ENCODE measurements around the gene IGFN1. TPM values are rescaled to one million over a fixed set of nuclear protein-coding genes. Genes with fewer than 3 reads are reported as not detected.

IGFN1 gene
- total RNA-seq, 1 experiment from 2014 or later, result 0.04 TPM

DNA sequence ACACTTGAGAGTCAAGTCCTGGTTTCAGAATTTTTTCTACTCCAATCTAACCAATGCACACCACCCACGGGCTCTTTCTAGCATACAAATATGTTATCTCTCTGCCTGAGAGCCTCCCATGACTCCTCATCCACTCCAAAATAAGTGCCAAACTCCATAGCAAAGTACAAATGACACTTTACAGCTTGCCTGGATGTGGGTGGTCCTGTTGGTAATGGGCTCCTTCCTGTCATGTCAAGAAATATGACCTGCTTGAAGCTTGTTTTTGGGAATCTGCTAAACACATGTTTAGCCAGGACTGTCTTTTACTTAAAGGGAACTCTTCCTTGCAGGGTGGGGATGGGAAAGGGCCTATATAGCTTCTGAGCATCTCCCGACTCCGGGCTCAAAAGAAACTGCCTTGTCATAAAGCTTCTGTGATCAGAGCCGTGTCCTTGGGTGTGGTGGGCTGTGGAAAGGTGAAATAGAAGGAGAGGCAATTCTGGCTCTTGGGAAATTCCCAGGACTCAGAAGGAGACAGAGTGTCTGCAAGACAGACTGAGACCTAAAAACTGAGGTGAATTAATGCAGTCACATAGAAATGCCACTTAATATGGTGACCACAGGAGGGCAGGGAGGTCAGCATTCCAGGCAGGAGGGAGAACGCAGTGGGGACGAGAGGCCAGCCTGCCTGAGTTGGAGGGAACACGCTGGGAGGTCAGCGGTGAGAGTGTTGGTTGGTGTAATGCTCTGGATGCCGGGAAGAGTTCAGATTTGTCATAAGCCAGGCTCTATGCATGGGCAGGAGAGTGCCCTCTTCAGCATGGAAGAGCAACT, 6.1 kb upstream of the IGFN1 start:
- Histone ChIP-seq H3K9me3 (ENCODE audit: low read length) (no peaks in the 10 kb centered on the region), H3K27ac (ENCODE audit: low read length) (no peak overlapping the region), H3K9me2 (replicated peaks; ENCODE audit: low read length) (no peaks in the 10 kb centered on the region), H3K4me2 (ENCODE audit: low read length) (no peak overlapping the region), H3K36me3 (ENCODE audit: low read depth, low read length) (no peaks in the 10 kb centered on the region), H3K9ac (ENCODE audit: low read length) (no peak overlapping the region), H3K4me3 (ENCODE audit: low read length) (no peak overlapping the region), H2AFZ (ENCODE audit: low read length) (peak overlapping the region; percentile 6), H4K20me1 (ENCODE audit: low read length) (no peaks in the 10 kb centered on the region), H3K79me2 (ENCODE audit: low read length) (no peaks in the 10 kb centered on the region), H3F3A (ENCODE audit: low read length, unreplicated experiment) (no peaks in the 10 kb centered on the region), H3K27me3 (ENCODE audit: low read length) (peaks cover 7% of the 10 kb centered on the region; the same call in 1 of the 2 replicates), H3K4me1 (ENCODE audit: insufficient read depth, low read length) (peaks cover 11% of the 10 kb centered on the region; the same call in 1 of the 2 replicates)
- intact Hi-C loops (cut with micrococcal nuclease), result loop anchor here (1.0 to 2.0 kb wide), 4 partner anchors 35 to 70 kb away; no protein-coding TSS in a partner anchor
- ChIA-PET CTCF (interaction anchor here (0.6 kb wide), 1 partner anchor 298 kb away, joined by 3 read pairs; no protein-coding TSS in a partner anchor), POLR2A (ENCODE audit: unreplicated experiment) (interaction anchor here (0.6 kb wide), 1 partner anchor 165 kb away, joined by 4 read pairs; no protein-coding TSS in a partner anchor)
- no TSS peak for BruUV-seq (replicated peaks)
- DNase-seq, result peak; percentile 89
- peak; percentile 87 for ATAC-seq
- TF ChIP-seq EZH2 (IDR thresholded peaks at IDR 0.05; ENCODE audit: low read length, unreplicated experiment) (no peak), CTCF (conservative IDR thresholded peaks at IDR 0.05; ENCODE audit: low read depth, low read length) (peak; percentile 93), EZH2phosphoT487 (IDR thresholded peaks at IDR 0.05; ENCODE audit: borderline replicate concordance, low read length) (no peak)

DNA sequence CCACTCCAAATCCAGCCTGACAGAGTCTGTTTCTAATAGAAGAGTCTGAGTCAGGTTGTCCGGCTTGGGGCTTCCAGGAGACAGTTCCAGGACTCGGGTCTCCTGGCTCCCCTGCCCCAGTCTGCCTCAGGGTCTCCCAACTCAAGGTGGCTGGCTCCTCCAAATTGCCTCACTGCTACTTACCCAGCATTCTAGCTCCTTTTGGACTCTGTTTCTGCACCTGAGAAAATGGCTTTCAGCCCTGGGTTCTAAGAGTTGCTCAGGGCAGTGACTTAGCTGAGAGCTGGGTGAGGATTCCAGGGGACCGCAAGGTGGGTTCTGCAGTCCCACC, 5.5 kb upstream of the IGFN1 start:
- no peak for ATAC-seq
- TF ChIP-seq EZH2 (IDR thresholded peaks at IDR 0.05; ENCODE audit: low read length, unreplicated experiment) (no peak), CTCF (conservative IDR thresholded peaks at IDR 0.05; ENCODE audit: low read depth, low read length) (no peak), EZH2phosphoT487 (IDR thresholded peaks at IDR 0.05; ENCODE audit: borderline replicate concordance, low read length) (no peak)
- Histone ChIP-seq H3K9ac (ENCODE audit: low read length) (no peak overlapping the region), H3F3A (ENCODE audit: low read length, unreplicated experiment) (no peaks in the 10 kb centered on the region), H3K4me2 (ENCODE audit: low read length) (no peak overlapping the region), H3K79me2 (ENCODE audit: low read length) (no peaks in the 10 kb centered on the region), H3K27ac (ENCODE audit: low read length) (no peak overlapping the region), H3K9me2 (replicated peaks; ENCODE audit: low read length) (no peaks in the 10 kb centered on the region), H3K9me3 (ENCODE audit: low read length) (no peaks in the 10 kb centered on the region), H3K4me1 (ENCODE audit: insufficient read depth, low read length) (peaks cover 11% of the 10 kb centered on the region; the same call in 1 of the 2 replicates), H2AFZ (ENCODE audit: low read length) (peak overlapping the region; percentile 6; the same call in 1 of the 2 replicates), H3K4me3 (ENCODE audit: low read length) (no peak overlapping the region), H3K27me3 (ENCODE audit: low read length) (peaks cover 7% of the 10 kb centered on the region; the same call in 1 of the 2 replicates), H3K36me3 (ENCODE audit: low read depth, low read length) (no peaks in the 10 kb centered on the region), H4K20me1 (ENCODE audit: low read length) (no peaks in the 10 kb centered on the region)
- no peak for DNase-seq
- BruUV-seq (replicated peaks), result no TSS peak
- ChIA-PET POLR2A (ENCODE audit: unreplicated experiment) (no interaction called here), CTCF (no interaction called here)
- intact Hi-C loops (cut with micrococcal nuclease), result loop anchor here (1.0 to 2.0 kb wide), 4 partner anchors 36 to 70 kb away; no protein-coding TSS in a partner anchor
